DOHH2 (cell line): ENCODE data around the gene GTF2A1L.

Source experiments
- H3F3A ChIP-seq: fragments of 200-600 bp; sonication (generic), shearing (Covaris generic); 2 replicates; pipeline ENCODE4 v1.6.0; 2016; ENCODE audit warnings: antibody characterized with exemption, mild to moderate bottlenecking; ENCODE audit not compliant: control insufficient read depth, insufficient read depth
- H3K27ac ChIP-seq: fragments of 200-600 bp; sonication (generic); 2 replicates; pipeline ENCODE4 v1.5.1; 2014; ENCODE audit warnings: low read depth, mild to moderate bottlenecking, low read length, moderate library complexity
- H3K27me3 ChIP-seq: fragments of 200-600 bp; sonication (generic); 2 replicates; pipeline ENCODE4 v1.6.1; 2014; ENCODE audit warnings: mild to moderate bottlenecking, low read length, mixed read lengths; ENCODE audit not compliant: control insufficient read depth
- H3K36me3 ChIP-seq: fragments of 200-600 bp; sonication (generic); 2 replicates; pipeline ENCODE4 v1.6.1; 2014; ENCODE audit warnings: mild to moderate bottlenecking, low read length, moderate library complexity, mixed read lengths; ENCODE audit not compliant: control insufficient read depth
- H3K4me1 ChIP-seq: fragments of 200-600 bp; sonication (generic); 2 replicates; pipeline ENCODE4 v1.6.1; 2014; ENCODE audit warnings: mild to moderate bottlenecking, low read length, mixed read lengths; ENCODE audit not compliant: control insufficient read depth
- H3K4me2 ChIP-seq: fragments of 200-600 bp; sonication (generic); 2 replicates; pipeline ENCODE4 v1.6.0; 2014; ENCODE audit warnings: mild to moderate bottlenecking, low read length, moderate library complexity
- H3K4me3 ChIP-seq: fragments of 200-600 bp; sonication (generic); 2 replicates; pipeline ENCODE4 v1.5.1; 2014; ENCODE audit warnings: mild to moderate bottlenecking, low read length, mixed read lengths
- H3K79me2 ChIP-seq: fragments of 200-600 bp; sonication (generic); 2 replicates; pipeline ENCODE4 v1.6.1; 2014; ENCODE audit warnings: mild to moderate bottlenecking, low read length, mixed read lengths; ENCODE audit not compliant: control insufficient read depth
- H3K9me2 ChIP-seq: fragments of 200-600 bp; sonication (generic); replicated peaks from 2 replicates; pipeline ENCODE4 v1.6.1; 2014; ENCODE audit warnings: mild to moderate bottlenecking, low read length, mixed read lengths; ENCODE audit not compliant: control insufficient read depth
- H3K9me3 ChIP-seq: fragments of 200-600 bp; sonication (generic); 2 replicates; pipeline ENCODE4 v1.6.1; 2014; ENCODE audit warnings: antibody characterized with exemption, low read length, mixed read lengths; ENCODE audit not compliant: control insufficient read depth, insufficient read depth
- H4K20me1 ChIP-seq: fragments of 200-600 bp; sonication (generic); 2 replicates; pipeline ENCODE4 v1.6.0; 2014; ENCODE audit warnings: low read depth, mild to moderate bottlenecking, antibody characterized with exemption, low read length, moderate library complexity; ENCODE audit not compliant: control insufficient read depth, insufficient read depth
- EZH2phosphoT487 ChIP-seq: fragments of 200-600 bp; sonication (generic); IDR thresholded peaks from 2 replicates; pipeline ENCODE4 v1.6.1; 2017; ENCODE audit warnings: borderline replicate concordance, mild to moderate bottlenecking, antibody characterized with exemption, low read length, moderate library complexity, mixed read lengths
- TF ChIP-seq, protein P1 (sequence below): fragments of 200-600 bp; sonication (generic); IDR thresholded peaks from one replicate; pipeline ENCODE4 v1.5.1; 2014; ENCODE audit warnings: antibody characterized with exemption, mild to moderate bottlenecking, low read depth, low read length; ENCODE audit not compliant: poor library complexity, severe bottlenecking

The GTF2A1L gene

DNA sequence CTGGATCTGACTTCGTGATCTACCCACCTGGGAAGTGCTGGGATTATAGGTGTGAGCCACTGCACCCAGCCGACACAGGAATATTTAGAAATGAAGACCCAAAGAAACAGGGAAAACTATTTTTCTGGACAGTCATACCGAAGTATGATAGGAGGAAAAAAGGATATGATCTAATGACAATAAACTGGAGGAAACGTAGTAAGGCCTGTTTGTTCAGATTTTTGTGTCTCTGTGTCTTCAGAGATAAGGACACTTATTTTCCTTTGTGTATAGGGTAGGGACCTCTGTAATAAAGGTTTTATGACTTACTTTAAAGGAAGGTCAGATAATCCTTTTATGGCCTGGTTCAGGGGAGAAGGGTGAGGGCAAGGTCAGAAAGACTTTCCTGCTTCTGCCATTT is 55.9 kb downstream of the GTF2A1L start:
- H3F3A ChIP-seq = no peaks in the 10 kb centered on the region
- H4K20me1 ChIP-seq = no peaks in the 10 kb centered on the region
- H3K4me1 ChIP-seq = no peaks in the 10 kb centered on the region
- no peak overlapping the region for H3K27ac ChIP-seq
- H3K36me3 ChIP-seq = no peaks in the 10 kb centered on the region
- H3K9me2 ChIP-seq = no peaks in the 10 kb centered on the region
- H3K4me2 ChIP-seq = no peak overlapping the region
- H3K4me3 ChIP-seq = no peak overlapping the region
- H3K79me2 ChIP-seq = no peaks in the 10 kb centered on the region
- H3K27me3 ChIP-seq = no peaks in the 10 kb centered on the region
- H3K9me3 ChIP-seq = no peaks in the 10 kb centered on the region
- TF ChIP-seq EZH2phosphoT487 = no peak
- TF ChIP-seq, protein P1, sequence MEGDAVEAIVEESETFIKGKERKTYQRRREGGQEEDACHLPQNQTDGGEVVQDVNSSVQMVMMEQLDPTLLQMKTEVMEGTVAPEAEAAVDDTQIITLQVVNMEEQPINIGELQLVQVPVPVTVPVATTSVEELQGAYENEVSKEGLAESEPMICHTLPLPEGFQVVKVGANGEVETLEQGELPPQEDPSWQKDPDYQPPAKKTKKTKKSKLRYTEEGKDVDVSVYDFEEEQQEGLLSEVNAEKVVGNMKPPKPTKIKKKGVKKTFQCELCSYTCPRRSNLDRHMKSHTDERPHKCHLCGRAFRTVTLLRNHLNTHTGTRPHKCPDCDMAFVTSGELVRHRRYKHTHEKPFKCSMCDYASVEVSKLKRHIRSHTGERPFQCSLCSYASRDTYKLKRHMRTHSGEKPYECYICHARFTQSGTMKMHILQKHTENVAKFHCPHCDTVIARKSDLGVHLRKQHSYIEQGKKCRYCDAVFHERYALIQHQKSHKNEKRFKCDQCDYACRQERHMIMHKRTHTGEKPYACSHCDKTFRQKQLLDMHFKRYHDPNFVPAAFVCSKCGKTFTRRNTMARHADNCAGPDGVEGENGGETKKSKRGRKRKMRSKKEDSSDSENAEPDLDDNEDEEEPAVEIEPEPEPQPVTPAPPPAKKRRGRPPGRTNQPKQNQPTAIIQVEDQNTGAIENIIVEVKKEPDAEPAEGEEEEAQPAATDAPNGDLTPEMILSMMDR = no peak

DNA sequence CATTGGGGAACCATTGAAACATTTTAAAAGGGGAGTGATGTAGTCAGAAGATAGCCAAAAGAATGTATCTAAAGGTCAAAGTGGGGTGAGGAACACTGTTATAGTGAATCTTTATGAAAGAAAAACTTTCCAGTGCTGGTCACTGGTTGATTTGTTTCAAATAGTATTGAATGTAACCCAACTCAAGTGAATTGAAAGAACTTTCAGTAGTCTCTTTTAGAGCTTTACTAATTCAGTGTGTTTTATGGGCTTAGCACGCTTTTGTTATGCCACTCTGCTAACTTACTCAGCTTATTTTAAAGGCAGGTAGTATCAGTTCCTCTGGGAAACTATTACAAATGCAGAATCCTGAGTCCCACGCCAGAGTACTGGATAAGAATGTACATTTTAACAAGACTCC is 57.3 kb downstream of the GTF2A1L start:
- Histone ChIP-seq H3K27ac (no peak overlapping the region), H3K9me3 (no peaks in the 10 kb centered on the region), H3K4me1 (no peaks in the 10 kb centered on the region), H3K36me3 (no peaks in the 10 kb centered on the region), H3K4me3 (no peak overlapping the region), H4K20me1 (no peaks in the 10 kb centered on the region), H3K9me2 (no peaks in the 10 kb centered on the region), H3F3A (no peaks in the 10 kb centered on the region), H3K79me2 (no peaks in the 10 kb centered on the region), H3K27me3 (no peaks in the 10 kb centered on the region), H3K4me2 (no peak overlapping the region)
- TF ChIP-seq, protein P1 = no peak
- TF ChIP-seq EZH2phosphoT487 = no peak

DNA sequence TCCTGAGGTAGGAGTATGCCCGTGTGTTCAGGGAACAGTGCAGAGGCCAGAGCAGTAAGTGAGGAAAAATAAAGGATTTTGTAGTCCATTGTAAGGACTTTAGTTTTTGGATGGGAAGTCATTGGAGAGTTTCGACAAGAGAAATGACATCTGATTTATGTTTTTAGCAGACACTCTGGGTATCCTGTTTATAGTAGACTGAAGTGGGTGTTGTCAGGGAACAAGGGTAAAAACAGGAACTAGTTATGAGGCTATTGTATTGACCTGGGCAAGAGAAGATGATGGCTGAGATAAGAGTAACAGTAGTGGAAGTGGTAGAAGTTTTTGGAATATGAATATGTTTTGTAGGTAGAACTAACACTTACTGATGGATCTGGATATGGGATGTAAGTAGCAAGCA is 59.8 kb downstream of the GTF2A1L start:
- Histone ChIP-seq H3K9me2 (no peaks in the 10 kb centered on the region), H3K27me3 (no peaks in the 10 kb centered on the region), H3F3A (no peaks in the 10 kb centered on the region), H3K79me2 (no peaks in the 10 kb centered on the region), H3K4me1 (no peaks in the 10 kb centered on the region), H4K20me1 (no peaks in the 10 kb centered on the region), H3K4me2 (no peak overlapping the region), H3K4me3 (no peak overlapping the region), H3K27ac (no peak overlapping the region), H3K9me3 (no peaks in the 10 kb centered on the region), H3K36me3 (no peaks in the 10 kb centered on the region)
- TF ChIP-seq, protein P1 = no peak
- no peak for TF ChIP-seq EZH2phosphoT487

DNA sequence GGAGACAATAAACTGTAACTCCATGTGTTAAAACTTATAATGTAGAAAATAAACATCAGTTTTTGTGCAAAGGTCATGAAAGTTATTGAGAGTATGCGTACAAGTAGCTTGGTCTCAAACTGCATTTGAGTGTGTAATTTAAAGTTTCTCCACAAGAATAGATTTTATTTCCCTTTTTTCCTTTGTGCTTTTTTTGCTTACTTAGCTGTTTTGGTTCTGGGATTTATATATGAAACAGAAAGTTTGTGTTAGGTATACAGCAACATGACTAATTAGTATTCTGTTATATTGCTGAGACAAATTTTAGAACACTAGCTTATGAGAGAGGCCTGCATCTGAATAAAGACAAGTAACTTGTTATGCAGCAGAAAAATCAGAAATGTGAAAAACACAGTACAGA is 67.5 kb downstream of the GTF2A1L start:
- H3K4me1 ChIP-seq = no peaks in the 10 kb centered on the region
- H3K36me3 ChIP-seq = no peaks in the 10 kb centered on the region
- no peak overlapping the region for H3K4me2 ChIP-seq
- no peaks in the 10 kb centered on the region for H3K79me2 ChIP-seq
- no peaks in the 10 kb centered on the region for H3K27me3 ChIP-seq
- no peak overlapping the region for H3K27ac ChIP-seq
- H4K20me1 ChIP-seq = no peaks in the 10 kb centered on the region
- no peak for TF ChIP-seq EZH2phosphoT487
- TF ChIP-seq, protein P1 = no peak
- H3F3A ChIP-seq = no peaks in the 10 kb centered on the region
- no peaks in the 10 kb centered on the region for H3K9me2 ChIP-seq
- no peaks in the 10 kb centered on the region for H3K9me3 ChIP-seq
- no peak overlapping the region for H3K4me3 ChIP-seq
